CD4-positive, alpha-beta T cell (primary cell): ENCODE measurements around the gene CREB1. TPM values are rescaled to one million over a fixed set of nuclear protein-coding genes. Genes with fewer than 3 reads are reported as not detected.
A peak's percentile ranks its signal among the peaks of the same experiment; 100 is the strongest.

Source experiments
- ATAC-seq: fragments of 200-7000 bp; cut with Tn5 transposase; one replicate; pipeline ENCODE4 v1.10.0; 2022; ENCODE audit warnings: mild to moderate bottlenecking; ENCODE audit not compliant: poor library complexity
- CTCF ChIA-PET: fragments of 350-600 bp; sonication (Branson Sonifier 250); formaldehyde crosslinking; loops from one replicate; lab custom pipeline; 2021; ENCODE audit warnings: antibody characterized with exemption, inconsistent platforms; lab: Charles Lee
- POLR2A ChIA-PET: fragments of 350-600 bp; sonication (Branson Sonifier 250); formaldehyde crosslinking; loops from one replicate; lab custom pipeline; 2021; ENCODE audit warnings: antibody characterized with exemption, inconsistent platforms; lab: Charles Lee
- DNase-seq, 14 experiments: peaks; one replicate each; pipeline ENCODE4 v3.0.0-alpha.2; 2013 to 2020; ENCODE audit warnings: mixed read lengths in 2 of 14
- H3K27ac ChIP-seq, 2 donors: one replicate each; pipeline versions ENCODE4 v1.5.1 to v1.7.0; 2013; ENCODE audit warnings: low read length in 2 of 2, low read depth in 1 of 2, mild to moderate bottlenecking in 1 of 2
- H3K27me3 ChIP-seq, 2 experiments: 1 replicate in 1 of 2; 2 replicates in 1 of 2; pipeline versions ENCODE4 v1.6.1 to v1.7.0; 2013; ENCODE audit warnings: low read length in 2 of 2, control low read depth in 1 of 2, mild to moderate bottlenecking in 1 of 2, moderate library complexity in 1 of 2; ENCODE audit not compliant: insufficient read depth in 2 of 2, control insufficient read depth in 1 of 2
- H3K36me3 ChIP-seq: one replicate; pipeline ENCODE4 v1.6.1; 2013; ENCODE audit warnings: low read length, control low read depth; ENCODE audit not compliant: insufficient read depth
- H3K4me1 ChIP-seq: one replicate; pipeline ENCODE4 v1.6.1; 2013; ENCODE audit warnings: low read length, control low read depth; ENCODE audit not compliant: insufficient read depth
- H3K4me3 ChIP-seq: one replicate; pipeline ENCODE4 v1.5.1; 2013; ENCODE audit warnings: mild to moderate bottlenecking, low read length, moderate library complexity
- H3K9me3 ChIP-seq, 2 experiments: 1 replicate in 1 of 2; 2 replicates in 1 of 2; pipeline versions ENCODE4 v1.6.1 to v1.7.0; 2013; ENCODE audit warnings: low read length in 2 of 2, mild to moderate bottlenecking in 2 of 2, control low read depth in 1 of 2, moderate library complexity in 1 of 2; ENCODE audit not compliant: control insufficient read depth in 1 of 2, insufficient read depth in 1 of 2
- H3K27ac Mint-ChIP-seq: one replicate; pipeline ENCODE4 v1.8.0; 2020; ENCODE audit warnings: mixed read lengths
- H3K27me3 Mint-ChIP-seq: one replicate; pipeline ENCODE4 v1.8.0; 2021; ENCODE audit warnings: mixed read lengths
- H3K36me3 Mint-ChIP-seq: one replicate; pipeline ENCODE4 v1.8.0; 2021; ENCODE audit warnings: low read depth, mixed read lengths
- H3K4me1 Mint-ChIP-seq: one replicate; pipeline ENCODE4 v1.8.0; 2021; ENCODE audit warnings: low read depth, mixed read lengths
- H3K4me3 Mint-ChIP-seq: one replicate; pipeline ENCODE4 v1.8.0; 2020; ENCODE audit warnings: mild to moderate bottlenecking, mixed read lengths
- H3K9me3 Mint-ChIP-seq: one replicate; pipeline ENCODE4 v1.8.0; 2020; ENCODE audit warnings: mixed read lengths
- intact Hi-C, 2 experiments: fragments of 100-400 bp; cut with DNase I in 1 of 2; cut with micrococcal nuclease in 1 of 2; formaldehyde crosslinking; loops; one replicate each; pipeline versions ENCODE4 v1.15.1 to v1.9.0; 2023 to 2025; cut with DNase I, micrococcal nuclease
- total RNA-seq, 174 experiments: library from RNA in 2 of 174; stranded (reverse) in 2 of 174; gene quantifications; one replicate each; pipeline ENCODE4 v1.2.3 and lab custom pipeline; 2021 to 2026
- TF ChIP-seq, protein P1 (sequence below): fragments of 200-600 bp; IDR thresholded peaks from one replicate; pipeline ENCODE4 v1.8.0; 2022; ENCODE audit warnings: antibody characterized with exemption, mild to moderate bottlenecking

The CREB1 gene
- total RNA-seq, 2 experiments from 2014 or later = 62.5 to 67.1 TPM

DNA sequence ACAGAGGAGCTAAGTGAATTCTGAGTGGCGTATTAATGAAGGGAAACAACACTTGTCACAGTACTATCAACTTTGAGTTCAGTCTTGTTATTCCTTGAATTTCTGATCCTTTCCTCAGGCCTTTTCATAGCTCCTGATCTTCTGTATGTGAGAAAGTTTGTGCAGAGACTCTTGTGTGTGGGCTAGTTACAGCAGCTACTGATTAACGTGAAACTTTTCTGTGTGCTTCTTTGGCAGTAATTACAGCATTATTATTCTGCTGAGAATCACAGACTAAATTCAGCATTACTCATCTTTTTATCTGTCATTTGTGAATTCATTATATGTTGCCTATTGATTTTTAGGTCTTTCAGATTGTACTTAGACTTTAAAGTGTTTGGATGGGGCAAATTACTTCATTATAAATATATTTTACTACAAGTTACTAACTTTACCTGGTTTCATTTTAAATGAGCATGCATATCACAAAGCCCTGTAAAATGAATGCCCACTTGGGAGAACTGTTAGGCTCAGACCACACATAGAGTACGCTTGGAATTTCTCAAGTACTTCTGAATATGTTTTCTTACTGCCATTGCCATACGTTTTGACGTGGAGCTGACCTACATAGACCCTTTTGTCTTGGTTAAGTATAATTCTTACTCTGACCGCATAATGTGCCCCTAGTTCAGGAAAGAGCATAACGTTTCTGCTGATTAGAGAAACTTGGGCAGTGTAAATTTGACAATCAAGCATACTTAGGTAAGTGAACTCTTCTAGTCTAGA, 36.2 kb downstream of the CREB1 start:
- H3K27ac Mint-ChIP-seq = no peak overlapping the region
- peaks cover 88% of the 10 kb centered on the region for H3K36me3 Mint-ChIP-seq
- DNase-seq = no peak
- no peak overlapping the region for H3K27ac ChIP-seq
- H3K4me3 ChIP-seq = no peak overlapping the region
- POLR2A ChIA-PET = interaction anchor here (0.8 to 2.0 kb wide), 2 partner anchors 36 to 60 kb away, joined by 3 to 7 read pairs; partner anchors contain the start of gene CREB1
- intact Hi-C loops = loop anchor here in 1 of 2 experiments (5.0 kb wide), 1 partner anchor 34 kb away; no protein-coding TSS in a partner anchor
- CTCF ChIA-PET = interaction anchor here (1.9 kb wide), 1 partner anchor 20 kb away, joined by 4 read pairs; no protein-coding TSS in a partner anchor
- no peaks in the 10 kb centered on the region for H3K9me3 Mint-ChIP-seq
- no peaks in the 10 kb centered on the region for H3K27me3 ChIP-seq
- H3K9me3 ChIP-seq = no peaks in the 10 kb centered on the region
- H3K36me3 ChIP-seq = peaks cover 69% of the 10 kb centered on the region
- no peak overlapping the region for H3K4me3 Mint-ChIP-seq
- ATAC-seq = no peak
- TF ChIP-seq, protein P1, sequence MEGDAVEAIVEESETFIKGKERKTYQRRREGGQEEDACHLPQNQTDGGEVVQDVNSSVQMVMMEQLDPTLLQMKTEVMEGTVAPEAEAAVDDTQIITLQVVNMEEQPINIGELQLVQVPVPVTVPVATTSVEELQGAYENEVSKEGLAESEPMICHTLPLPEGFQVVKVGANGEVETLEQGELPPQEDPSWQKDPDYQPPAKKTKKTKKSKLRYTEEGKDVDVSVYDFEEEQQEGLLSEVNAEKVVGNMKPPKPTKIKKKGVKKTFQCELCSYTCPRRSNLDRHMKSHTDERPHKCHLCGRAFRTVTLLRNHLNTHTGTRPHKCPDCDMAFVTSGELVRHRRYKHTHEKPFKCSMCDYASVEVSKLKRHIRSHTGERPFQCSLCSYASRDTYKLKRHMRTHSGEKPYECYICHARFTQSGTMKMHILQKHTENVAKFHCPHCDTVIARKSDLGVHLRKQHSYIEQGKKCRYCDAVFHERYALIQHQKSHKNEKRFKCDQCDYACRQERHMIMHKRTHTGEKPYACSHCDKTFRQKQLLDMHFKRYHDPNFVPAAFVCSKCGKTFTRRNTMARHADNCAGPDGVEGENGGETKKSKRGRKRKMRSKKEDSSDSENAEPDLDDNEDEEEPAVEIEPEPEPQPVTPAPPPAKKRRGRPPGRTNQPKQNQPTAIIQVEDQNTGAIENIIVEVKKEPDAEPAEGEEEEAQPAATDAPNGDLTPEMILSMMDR = no peak
- H3K4me1 Mint-ChIP-seq = peaks cover 18% of the 10 kb centered on the region
- H3K4me1 ChIP-seq = no peaks in the 10 kb centered on the region
- H3K27me3 Mint-ChIP-seq = no peaks in the 10 kb centered on the region

GRCh38 chr2:207567671-207568070, 37.9 kb downstream of the CREB1 start:
- intact Hi-C loops = loop anchor here in 1 of 2 experiments (5.0 kb wide), 1 partner anchor 35 kb away; no protein-coding TSS in a partner anchor
- Mint-ChIP-seq H3K9me3 (no peaks in the 10 kb centered on the region), H3K27me3 (no peaks in the 10 kb centered on the region), H3K27ac (peak overlapping the region; percentile 56), H3K4me1 (peaks cover 10% of the 10 kb centered on the region), H3K36me3 (peaks cover 87% of the 10 kb centered on the region), H3K4me3 (no peak overlapping the region)
- Histone ChIP-seq H3K4me1 (no peaks in the 10 kb centered on the region), H3K27me3 (no peaks in the 10 kb centered on the region), H3K27ac (no peak overlapping the region), H3K36me3 (peaks cover 71% of the 10 kb centered on the region), H3K4me3 (no peak overlapping the region), H3K9me3 (no peaks in the 10 kb centered on the region)
- no peak for DNase-seq
- ChIA-PET POLR2A (interaction anchor here (0.6 to 1.5 kb wide), 4 partner anchors 33 to 97 kb away, joined by 3 to 7 read pairs (median 3); partner anchors contain the start of genes CREB1 and METTL21A), CTCF (interaction anchor here (1.2 kb wide), 1 partner anchor 58 kb away, joined by 3 read pairs; the partner anchor contains the start of gene METTL21A)
- ATAC-seq = no peak
- TF ChIP-seq, protein P1 = no peak

DNA sequence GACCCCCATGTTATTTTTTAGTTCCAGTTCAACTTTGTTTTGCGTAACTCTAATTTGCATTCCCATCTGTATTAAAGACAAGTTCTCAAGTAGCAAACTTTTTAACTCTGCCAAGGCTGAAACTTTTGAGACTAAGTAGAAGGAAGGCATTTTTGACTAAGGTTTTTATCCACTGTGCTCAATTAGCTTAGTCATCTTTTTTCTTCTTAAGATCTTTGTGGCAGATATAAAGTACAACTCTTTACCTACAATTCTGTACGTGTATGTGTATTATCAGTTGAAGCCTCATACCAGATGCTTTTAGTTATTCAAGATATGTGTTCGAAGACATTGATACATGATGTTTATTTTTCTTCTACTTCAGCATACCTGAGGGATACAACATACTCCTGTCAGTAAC, 41.6 kb downstream of the CREB1 start:
- Histone ChIP-seq H3K27me3 (no peaks in the 10 kb centered on the region), H3K4me1 (no peaks in the 10 kb centered on the region), H3K36me3 (peaks cover 74% of the 10 kb centered on the region), H3K27ac (no peak overlapping the region), H3K9me3 (no peaks in the 10 kb centered on the region), H3K4me3 (no peak overlapping the region)
- ATAC-seq (no peak), DNase-seq (no peak)
- ChIA-PET POLR2A (interaction anchor here (2.3 kb wide), 1 partner anchor 41 kb away, joined by 13 read pairs; the partner anchor contains the start of gene CREB1), CTCF (no interaction called here)
- Mint-ChIP-seq H3K27ac (peak overlapping the region; percentile 34), H3K4me1 (peaks cover 5% of the 10 kb centered on the region), H3K4me3 (no peak overlapping the region), H3K27me3 (no peaks in the 10 kb centered on the region), H3K9me3 (no peaks in the 10 kb centered on the region), H3K36me3 (peaks cover 93% of the 10 kb centered on the region)
- intact Hi-C loops = loop anchor here in 1 of 2 experiments (5.0 kb wide), 1 partner anchor 39 kb away; no protein-coding TSS in a partner anchor
- TF ChIP-seq, protein P1 = no peak
